ENCODE results near the gene EPHA8. TPM values are rescaled to one million over a fixed set of nuclear protein-coding genes. Genes with fewer than 3 reads are reported as not detected.

The EPHA8 gene
- total and polyA plus RNA-seq, 2 experiments from 2014 or later, result not detected

- no peak overlapping the region for H3K9ac ChIP-seq
- in situ Hi-C loops (cut with MboI), result no loop called here
- H3K9me2 ChIP-seq (ENCODE audit: insufficient read depth), result no peaks in the 10 kb centered on the region
- no peak overlapping the region for H2AFZ ChIP-seq
- no peak for TF ChIP-seq EZH2phosphoT487 (IDR thresholded peaks at IDR 0.05; ENCODE audit: insufficient read depth, low read depth)
- TF ChIP-seq EZH2 (IDR thresholded peaks at IDR 0.05; ENCODE audit: insufficient read depth, poor library complexity, severe bottlenecking), result no peak
- no peak overlapping the region for H3K27ac ChIP-seq
- H3K36me3 ChIP-seq (ENCODE audit: low read depth), result no peaks in the 10 kb centered on the region
- no peak overlapping the region for H3K4me2 ChIP-seq (ENCODE audit: unreplicated experiment)
- no peak for DNase-seq
- H3F3A ChIP-seq (ENCODE audit: insufficient read depth), result no peaks in the 10 kb centered on the region
- WGBS, 2 experiments (ENCODE audit: low coverage in 1 of 2, low lambda C conversion rate in 2 of 2, missing lambda C conversion rate in 2 of 2), result 28 to 29% methylated on average over 9 to 13 of the region's 13 CpGs
- H3K79me2 ChIP-seq (ENCODE audit: insufficient read depth), result no peaks in the 10 kb centered on the region
- H4K20me1 ChIP-seq (ENCODE audit: insufficient read depth), result no peaks in the 10 kb centered on the region
- H3K27me3 ChIP-seq (replicated peaks; ENCODE audit: insufficient read depth), result peaks cover 60% of the 10 kb centered on the region
- no peak overlapping the region for H3K4me3 ChIP-seq
- no peaks in the 10 kb centered on the region for H3K4me1 ChIP-seq (ENCODE audit: insufficient read depth)
- H3K9me3 ChIP-seq (ENCODE audit: low read depth), result no peaks in the 10 kb centered on the region
Observed at GRCh38 chr1:22556391-22557104, 6.7 kb upstream of the EPHA8 start.

- H3K9me2 ChIP-seq (ENCODE audit: insufficient read depth), result no peaks in the 10 kb centered on the region
- H3K36me3 ChIP-seq (ENCODE audit: low read depth), result no peaks in the 10 kb centered on the region
- no peak overlapping the region for H3K4me2 ChIP-seq (ENCODE audit: unreplicated experiment)
- H3K4me3 ChIP-seq, result no peak overlapping the region
- H3K4me1 ChIP-seq (ENCODE audit: insufficient read depth), result no peaks in the 10 kb centered on the region
- H2AFZ ChIP-seq, result no peak overlapping the region
- H3K27me3 ChIP-seq (replicated peaks; ENCODE audit: insufficient read depth), result peaks cover 66% of the 10 kb centered on the region
- H3K9me3 ChIP-seq (ENCODE audit: low read depth), result no peaks in the 10 kb centered on the region
- WGBS, 2 experiments (ENCODE audit: low coverage in 1 of 2, low lambda C conversion rate in 2 of 2, missing lambda C conversion rate in 2 of 2), result 19 to 22% methylated on average over 5 of the region's 5 CpGs
- DNase-seq, result no peak
- H3F3A ChIP-seq (ENCODE audit: insufficient read depth), result no peaks in the 10 kb centered on the region
- no peak for TF ChIP-seq EZH2 (IDR thresholded peaks at IDR 0.05; ENCODE audit: insufficient read depth, poor library complexity, severe bottlenecking)
- no peak for TF ChIP-seq EZH2phosphoT487 (IDR thresholded peaks at IDR 0.05; ENCODE audit: insufficient read depth, low read depth)
- no peak overlapping the region for H3K27ac ChIP-seq
- no peak overlapping the region for H3K9ac ChIP-seq
- H4K20me1 ChIP-seq (ENCODE audit: insufficient read depth), result no peaks in the 10 kb centered on the region
- H3K79me2 ChIP-seq (ENCODE audit: insufficient read depth), result no peaks in the 10 kb centered on the region
- in situ Hi-C loops (cut with MboI), result no loop called here
Observed at GRCh38 chr1:22557341-22557950, 5.8 kb upstream of the EPHA8 start.

GRCh38 chr1:22563671-22564602 lies 648 bp downstream of the EPHA8 start:
- in situ Hi-C loops (cut with MboI), result no loop called here
- no peaks in the 10 kb centered on the region for H3K79me2 ChIP-seq (ENCODE audit: insufficient read depth)
- H3K36me3 ChIP-seq (ENCODE audit: low read depth), result no peaks in the 10 kb centered on the region
- H3F3A ChIP-seq (ENCODE audit: insufficient read depth), result no peaks in the 10 kb centered on the region
- WGBS, 2 experiments (ENCODE audit: low coverage in 1 of 2, low lambda C conversion rate in 2 of 2, missing lambda C conversion rate in 2 of 2), result 3 to 6% methylated on average over 11 to 54 of the region's 57 CpGs
- no peaks in the 10 kb centered on the region for H4K20me1 ChIP-seq (ENCODE audit: insufficient read depth)
- no peak overlapping the region for H3K4me3 ChIP-seq
- no peak overlapping the region for H2AFZ ChIP-seq
- H3K27ac ChIP-seq, result no peak overlapping the region
- peaks cover 65% of the 10 kb centered on the region for H3K27me3 ChIP-seq (replicated peaks; ENCODE audit: insufficient read depth)
- H3K9me3 ChIP-seq (ENCODE audit: low read depth), result no peaks in the 10 kb centered on the region
- no peak overlapping the region for H3K4me2 ChIP-seq (ENCODE audit: unreplicated experiment)
- no peak overlapping the region for H3K9ac ChIP-seq
- TF ChIP-seq EZH2 (IDR thresholded peaks at IDR 0.05; ENCODE audit: insufficient read depth, poor library complexity, severe bottlenecking) (peak; percentile 79), EZH2phosphoT487 (IDR thresholded peaks at IDR 0.05; ENCODE audit: insufficient read depth, low read depth) (no peak)
- no peaks in the 10 kb centered on the region for H3K4me1 ChIP-seq (ENCODE audit: insufficient read depth)
- H3K9me2 ChIP-seq (ENCODE audit: insufficient read depth), result no peaks in the 10 kb centered on the region
- no peak for DNase-seq

GRCh38 chr1:22566161-22566560 lies 2.9 kb downstream of the EPHA8 start:
- H3F3A ChIP-seq (ENCODE audit: insufficient read depth), result no peaks in the 10 kb centered on the region
- no peak for TF ChIP-seq EZH2phosphoT487 (IDR thresholded peaks at IDR 0.05; ENCODE audit: insufficient read depth, low read depth)
- no peak for TF ChIP-seq EZH2 (IDR thresholded peaks at IDR 0.05; ENCODE audit: insufficient read depth, poor library complexity, severe bottlenecking)
- H3K4me1 ChIP-seq (ENCODE audit: insufficient read depth), result no peaks in the 10 kb centered on the region
- H3K9me3 ChIP-seq (ENCODE audit: low read depth), result no peaks in the 10 kb centered on the region
- H2AFZ ChIP-seq, result no peak overlapping the region
- 73 to 75% methylated on average over 14 of the region's 14 CpGs for WGBS, 2 experiments (ENCODE audit: low coverage in 1 of 2, low lambda C conversion rate in 2 of 2, missing lambda C conversion rate in 2 of 2)
- no peaks in the 10 kb centered on the region for H3K79me2 ChIP-seq (ENCODE audit: insufficient read depth)
- H3K27me3 ChIP-seq (replicated peaks; ENCODE audit: insufficient read depth), result peaks cover 51% of the 10 kb centered on the region
- no peak for DNase-seq
- no peaks in the 10 kb centered on the region for H3K9me2 ChIP-seq (ENCODE audit: insufficient read depth)
- no peaks in the 10 kb centered on the region for H3K36me3 ChIP-seq (ENCODE audit: low read depth)
- no peak overlapping the region for H3K27ac ChIP-seq
- no peaks in the 10 kb centered on the region for H4K20me1 ChIP-seq (ENCODE audit: insufficient read depth)
- no peak overlapping the region for H3K4me3 ChIP-seq
- no peak overlapping the region for H3K4me2 ChIP-seq (ENCODE audit: unreplicated experiment)
- no peak overlapping the region for H3K9ac ChIP-seq
- in situ Hi-C loops (cut with MboI), result no loop called here

All from GM23248 (cell line).